Measurements from ENCODE around the gene JOSD2. TPM values are rescaled to one million over a fixed set of nuclear protein-coding genes. Genes with fewer than 3 reads are reported as not detected.

The JOSD2 gene
- total and polyA plus RNA-seq, 2 of the 4 experiments (the other 2 are of a cell fraction), result 12.2 to 54.1 TPM

DNA sequence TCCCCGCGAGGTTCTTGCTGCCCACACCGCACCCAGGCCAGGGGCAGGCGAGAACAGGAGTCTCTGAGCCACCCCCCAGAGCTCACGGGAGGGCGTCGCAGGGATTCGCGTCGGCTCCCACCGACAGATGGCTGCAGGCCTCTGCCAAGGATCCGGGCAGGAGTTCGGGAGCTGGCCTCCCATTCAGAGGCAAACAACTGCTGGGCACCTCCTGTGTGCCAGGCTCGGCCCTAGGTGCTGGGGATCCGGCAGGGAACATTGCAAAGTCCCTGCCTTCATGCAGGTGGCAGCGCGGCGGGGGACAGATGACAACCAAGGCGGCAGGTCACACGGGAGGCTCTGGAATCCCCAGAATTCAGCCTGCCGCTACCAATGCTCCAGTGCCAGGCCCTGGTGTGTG lies 32.0 kb upstream of the JOSD2 start:
- H3K4me2 ChIP-seq (ENCODE audit: low read depth, low read length), result no peak overlapping the region
- H3K23ac ChIP-seq (ENCODE audit: low read depth, low read length), result no peak overlapping the region
- no peak overlapping the region for H2BK15ac ChIP-seq (ENCODE audit: low read depth, low read length)
- no peaks in the 10 kb centered on the region for H3K9me1 ChIP-seq (ENCODE audit: insufficient read depth, low read length)
- no peaks in the 10 kb centered on the region for H3K9me3 ChIP-seq (ENCODE audit: control insufficient read depth, insufficient read depth, low read length)
- BruUV-seq (replicated peaks), result no TSS peak
- H2AK9ac ChIP-seq (replicated peaks; ENCODE audit: low read depth, low read length, poor library complexity), result no peak overlapping the region
- H3K36me3 ChIP-seq (ENCODE audit: control insufficient read depth, insufficient read depth, low read length), result no peaks in the 10 kb centered on the region
- no peak overlapping the region for H2AK5ac ChIP-seq (ENCODE audit: low read depth, low read length)
- ChIA-PET POLR2A (ENCODE audit: unreplicated experiment) (no interaction called here), CTCF (interaction anchor here (1.8 kb wide), 1 partner anchor 13 kb away, joined by 7 read pairs; no protein-coding TSS in a partner anchor)
- no peak overlapping the region for H2AFZ ChIP-seq (replicated peaks; ENCODE audit: low read length, poor library complexity)
- no peaks in the 10 kb centered on the region; the same call in none of the 2 replicates for H3K27me3 ChIP-seq (ENCODE audit: control insufficient read depth, insufficient read depth, low read length)
- H3K4ac ChIP-seq (ENCODE audit: low read depth, low read length), result no peak overlapping the region
- H4K8ac ChIP-seq (ENCODE audit: low read depth in 2 of 2, low read length in 2 of 2), result no peak overlapping the region
- no peak overlapping the region for H3K56ac ChIP-seq (ENCODE audit: extremely low read depth, insufficient read depth, low read length)
- no peaks in the 10 kb centered on the region for H3K79me1 ChIP-seq (ENCODE audit: low read depth in 1 of 2, low read length in 2 of 2)
- H3K14ac ChIP-seq (replicated peaks; ENCODE audit: low read depth, low read length), result no peak overlapping the region
- intact Hi-C loops (cut with micrococcal nuclease) (no loop called here), dilution Hi-C loops (cut with HindIII; ENCODE audit: low sequenced_read_pairs, unreplicated experiment) (no loop called here), in situ Hi-C loops (cut with MboI; ENCODE audit: low sequenced_read_pairs) (no loop called here)
- 68% methylated on average over 10 of the region's 21 CpGs; no CpG with 5 or more reads in 1 of the 2 experiments for WGBS, 2 experiments (ENCODE audit: extremely low coverage in 2 of 2, insufficient read length in 1 of 2)
- no peak overlapping the region for H2BK120ac ChIP-seq (ENCODE audit: low read depth, low read length)
- no peak overlapping the region for H3K27ac ChIP-seq (ENCODE audit: insufficient read depth, low read length)
- H3K4me1 ChIP-seq (ENCODE audit: control insufficient read depth, insufficient read depth, low read length), result no peaks in the 10 kb centered on the region
- H3K9ac ChIP-seq (ENCODE audit: low read depth, low read length), result no peak overlapping the region
- H3K4me3 ChIP-seq (ENCODE audit: insufficient read depth, low read depth, low read length), result no peak overlapping the region
- H2BK5ac ChIP-seq (ENCODE audit: low read depth, low read length, poor library complexity, severe bottlenecking), result no peak overlapping the region
- H4K20me1 ChIP-seq (ENCODE audit: insufficient read depth, low read length), result no peaks in the 10 kb centered on the region
- no peak overlapping the region for H2BK20ac ChIP-seq (ENCODE audit: low read depth, low read length)
- ATAC-seq (ENCODE audit: low read depth) (no peak), DNase-seq (no peak)
- H3K18ac ChIP-seq (ENCODE audit: low read depth, low read length), result no peak overlapping the region
- H4K91ac ChIP-seq (ENCODE audit: insufficient read depth, low read depth, low read length), result no peak overlapping the region
- no peak for TF ChIP-seq FOS (IDR thresholded peaks at IDR 0.05; ENCODE audit: low read depth, low read length)
- no peak for TF ChIP-seq BHLHE40 (IDR thresholded peaks at IDR 0.05; ENCODE audit: low read depth, low read length)
- no peak for TF ChIP-seq MXI1 (IDR thresholded peaks at IDR 0.05; ENCODE audit: borderline replicate concordance, low read depth, low read length)
- H4K5ac ChIP-seq (ENCODE audit: low read depth, low read length), result no peak overlapping the region

Measured in IMR-90 (cell line).